Heart left ventricle (tissue), 13 donors: ENCODE results near the gene EIF2S3.

Experiments
- POLR2A ChIP-seq, 2 donors: fragments of 450-650 bp; IDR thresholded peaks; one replicate each; pipeline ENCODE4 v1.6.1; 2017; ENCODE audit warnings: antibody characterized with exemption in 2 of 2, mild to moderate bottlenecking in 2 of 2, moderate library complexity in 2 of 2
- TF ChIP-seq, protein P1 (sequence below), 12 donors: fragments of 200-600 bp; sonication (generic) in 4 of 12; IDR thresholded peaks; one replicate each; pipeline versions ENCODE4 v1.5.0 to v1.8.0; 2018 to 2022; ENCODE audit warnings: antibody characterized with exemption in 12 of 12, mild to moderate bottlenecking in 5 of 12
- donor health status: ischemic (EF 13 %, LVEDD 7.1; RV severe dilation, severe dysfunction).
- donor health status: DM: no; HTN: yes; CAD: no.
- donor health status: DM: no; HTN: no; CAD: no.
- donor health status: ischemic (EF 25% LVEDD 6.9; RV normal size, moderate dysfunction).
- donor health status: ischemic (EF 25% LVEDD 5.7; RV mildly dilated, moderate dysfunction).
- donor health status: ischemic (EF 35%, LVEDD 5.7; RV mildly dilated, moderate dysfunction).
- donor health status: nonischemic (EF 11% LVEDD 7.7; RV severe dilation, severe dysfunction).
- donor health status: DM: yes; HTN: yes; CAD: no.
- donor health status: PGD.
- donor health status: ischemic (EF 29% LVEDD 5.4; RV normal size, mild dysfunction).
- donor health status: nonischemic (EF 23%, LVEDD 6.1; RV moderate dilation, normal function).

DNA sequence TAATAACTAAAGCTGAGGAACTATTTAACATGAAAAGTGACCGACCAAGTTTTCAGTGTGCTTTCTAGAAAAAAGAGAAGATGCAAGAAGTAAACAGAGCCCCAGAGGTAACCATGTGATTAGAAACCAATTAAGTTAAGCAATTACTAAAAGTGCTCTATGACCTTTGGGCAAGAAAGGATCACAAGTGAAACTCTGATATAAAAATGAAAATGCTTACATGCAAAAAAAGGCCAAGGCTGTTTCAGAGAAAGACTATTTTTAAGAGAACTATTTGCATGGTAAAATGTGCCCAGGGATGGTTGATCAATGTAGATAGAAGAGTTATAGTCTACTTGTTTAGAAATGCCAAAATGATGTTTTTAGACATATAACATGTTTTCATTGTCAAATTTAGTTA lies 49.7 kb upstream of the EIF2S3 start:
- TF ChIP-seq, protein P1, sequence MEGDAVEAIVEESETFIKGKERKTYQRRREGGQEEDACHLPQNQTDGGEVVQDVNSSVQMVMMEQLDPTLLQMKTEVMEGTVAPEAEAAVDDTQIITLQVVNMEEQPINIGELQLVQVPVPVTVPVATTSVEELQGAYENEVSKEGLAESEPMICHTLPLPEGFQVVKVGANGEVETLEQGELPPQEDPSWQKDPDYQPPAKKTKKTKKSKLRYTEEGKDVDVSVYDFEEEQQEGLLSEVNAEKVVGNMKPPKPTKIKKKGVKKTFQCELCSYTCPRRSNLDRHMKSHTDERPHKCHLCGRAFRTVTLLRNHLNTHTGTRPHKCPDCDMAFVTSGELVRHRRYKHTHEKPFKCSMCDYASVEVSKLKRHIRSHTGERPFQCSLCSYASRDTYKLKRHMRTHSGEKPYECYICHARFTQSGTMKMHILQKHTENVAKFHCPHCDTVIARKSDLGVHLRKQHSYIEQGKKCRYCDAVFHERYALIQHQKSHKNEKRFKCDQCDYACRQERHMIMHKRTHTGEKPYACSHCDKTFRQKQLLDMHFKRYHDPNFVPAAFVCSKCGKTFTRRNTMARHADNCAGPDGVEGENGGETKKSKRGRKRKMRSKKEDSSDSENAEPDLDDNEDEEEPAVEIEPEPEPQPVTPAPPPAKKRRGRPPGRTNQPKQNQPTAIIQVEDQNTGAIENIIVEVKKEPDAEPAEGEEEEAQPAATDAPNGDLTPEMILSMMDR (IDR thresholded peaks at IDR 0.05) = no peak
- TF ChIP-seq POLR2A (IDR thresholded peaks at IDR 0.05) = no peak
